ENCODE results near the gene AADACL3. TPM values are rescaled to one million over a fixed set of nuclear protein-coding genes. Genes with fewer than 3 reads are reported as not detected.
"Not testable (repeated sequence)": the region's sequence is repeated elsewhere in the genome, so short reads cannot be mapped to it uniquely, and the experiment has no call there.

The AADACL3 gene
- total RNA-seq, 3 donors from 2014 or later, result under 0.01 TPM; not detected in 2

- DNase-seq (ENCODE audit: low spot score in 2 of 2), result no peak
- Histone ChIP-seq H3K4me1 (no peaks in the 10 kb centered on the region), H3K9me3 (peaks cover 3% of the 10 kb centered on the region in 2 donors), H3K27me3 (no peaks in the 10 kb centered on the region), H3K27ac (peak overlapping the region in 1 of 2 donors; percentile 1), H3K4me3 (no peak overlapping the region), H3K36me3 (no peaks in the 10 kb centered on the region)
- intact Hi-C loops (cut with DNase I; ENCODE audit: low total_unique reads), result no loop called here
- TF ChIP-seq POLR2A (IDR thresholded peaks at IDR 0.05), result no peak
- TF ChIP-seq POLR2AphosphoS5 (IDR thresholded peaks at IDR 0.05), result no peak
- TF ChIP-seq, protein P1, sequence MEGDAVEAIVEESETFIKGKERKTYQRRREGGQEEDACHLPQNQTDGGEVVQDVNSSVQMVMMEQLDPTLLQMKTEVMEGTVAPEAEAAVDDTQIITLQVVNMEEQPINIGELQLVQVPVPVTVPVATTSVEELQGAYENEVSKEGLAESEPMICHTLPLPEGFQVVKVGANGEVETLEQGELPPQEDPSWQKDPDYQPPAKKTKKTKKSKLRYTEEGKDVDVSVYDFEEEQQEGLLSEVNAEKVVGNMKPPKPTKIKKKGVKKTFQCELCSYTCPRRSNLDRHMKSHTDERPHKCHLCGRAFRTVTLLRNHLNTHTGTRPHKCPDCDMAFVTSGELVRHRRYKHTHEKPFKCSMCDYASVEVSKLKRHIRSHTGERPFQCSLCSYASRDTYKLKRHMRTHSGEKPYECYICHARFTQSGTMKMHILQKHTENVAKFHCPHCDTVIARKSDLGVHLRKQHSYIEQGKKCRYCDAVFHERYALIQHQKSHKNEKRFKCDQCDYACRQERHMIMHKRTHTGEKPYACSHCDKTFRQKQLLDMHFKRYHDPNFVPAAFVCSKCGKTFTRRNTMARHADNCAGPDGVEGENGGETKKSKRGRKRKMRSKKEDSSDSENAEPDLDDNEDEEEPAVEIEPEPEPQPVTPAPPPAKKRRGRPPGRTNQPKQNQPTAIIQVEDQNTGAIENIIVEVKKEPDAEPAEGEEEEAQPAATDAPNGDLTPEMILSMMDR (IDR thresholded peaks at IDR 0.05), result no peak
These were observed 6.8 kb upstream of the AADACL3 start for GRCh38 chr1:12709091-12709491.

GRCh38 chr1:12709696-12710095 lies 6.2 kb upstream of the AADACL3 start:
- TF ChIP-seq, protein P1 (IDR thresholded peaks at IDR 0.05), result no peak
- TF ChIP-seq POLR2A (IDR thresholded peaks at IDR 0.05) (no peak), POLR2AphosphoS5 (IDR thresholded peaks at IDR 0.05) (no peak)
- no peaks in the 10 kb centered on the region for H3K9me3 ChIP-seq
- no peak overlapping the region for H3K27ac ChIP-seq
- intact Hi-C loops (cut with DNase I; ENCODE audit: low total_unique reads), result no loop called here
- no peaks in the 10 kb centered on the region for H3K4me1 ChIP-seq
- no peaks in the 10 kb centered on the region for H3K36me3 ChIP-seq
- no peak for DNase-seq (ENCODE audit: low spot score in 2 of 2)
- no peak overlapping the region for H3K4me3 ChIP-seq
- H3K27me3 ChIP-seq, result no peaks in the 10 kb centered on the region

DNA sequence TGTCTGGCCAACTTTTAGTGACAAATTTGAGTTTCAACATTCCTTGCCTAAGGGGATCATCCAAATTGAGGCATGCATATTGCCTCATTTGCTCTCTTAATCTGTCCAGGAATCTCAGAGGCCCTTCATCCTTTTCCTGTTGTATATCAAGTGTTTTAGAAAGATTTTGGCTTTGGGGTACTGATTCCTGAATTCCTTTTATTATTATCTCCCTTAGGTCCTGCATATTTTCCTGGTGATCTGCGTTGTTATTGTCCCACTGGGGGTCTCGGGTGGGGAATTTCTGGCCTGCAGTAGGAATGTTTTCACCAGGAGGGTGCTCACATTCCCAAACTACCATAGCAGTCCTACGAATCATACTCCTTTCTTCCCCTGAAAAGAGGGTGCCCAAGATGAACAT lies 4.4 kb upstream of the AADACL3 start:
- TF ChIP-seq POLR2A (IDR thresholded peaks at IDR 0.05), result no peak
- no peak for TF ChIP-seq POLR2AphosphoS5 (IDR thresholded peaks at IDR 0.05)
- TF ChIP-seq, protein P1 (IDR thresholded peaks at IDR 0.05), result no peak
- DNase-seq (ENCODE audit: low spot score in 2 of 2), result no peak
- H3K9me3 ChIP-seq, result no peaks in the 10 kb centered on the region
- intact Hi-C loops (cut with DNase I; ENCODE audit: low total_unique reads), result no loop called here
- no peaks in the 10 kb centered on the region for H3K36me3 ChIP-seq
- no peaks in the 10 kb centered on the region for H3K27me3 ChIP-seq
- H3K27ac ChIP-seq, result peak overlapping the region in 1 of 2 donors; percentile 61
- no peaks in the 10 kb centered on the region for H3K4me1 ChIP-seq
- no peak overlapping the region for H3K4me3 ChIP-seq

DNA sequence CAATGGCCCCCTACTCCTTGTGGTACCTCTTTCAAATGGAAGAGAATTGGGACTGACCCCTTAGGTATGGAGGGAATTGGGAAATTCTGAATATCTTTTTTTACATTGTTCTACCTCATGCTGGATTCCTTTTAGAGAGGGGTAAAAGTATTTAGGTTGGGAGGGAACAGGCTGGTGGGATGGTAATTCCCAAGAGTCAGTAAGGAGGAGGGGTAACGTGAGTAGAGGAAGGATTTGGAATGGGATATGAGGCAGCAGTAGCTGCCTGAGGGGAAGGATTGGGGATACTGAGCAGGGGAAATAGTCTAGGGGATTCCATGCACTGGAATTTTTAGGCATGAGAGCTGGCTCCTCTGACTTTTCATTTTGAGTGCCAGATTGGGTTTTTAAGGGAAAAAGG lies 3.8 kb upstream of the AADACL3 start:
- Histone ChIP-seq H3K4me1 (no peaks in the 10 kb centered on the region), H3K9me3 (no peaks in the 10 kb centered on the region), H3K27ac (peak overlapping the region in 1 of 2 donors; percentile 61), H3K36me3 (no peaks in the 10 kb centered on the region), H3K27me3 (no peaks in the 10 kb centered on the region), H3K4me3 (no peak overlapping the region)
- DNase-seq (ENCODE audit: low spot score in 2 of 2), result no peak
- TF ChIP-seq, protein P1 (IDR thresholded peaks at IDR 0.05), result no peak
- intact Hi-C loops (cut with DNase I; ENCODE audit: low total_unique reads), result no loop called here

GRCh38 chr1:12712929-12713328 lies 3.0 kb upstream of the AADACL3 start:
- Histone ChIP-seq H3K27ac (no peak overlapping the region), H3K27me3 (no peaks in the 10 kb centered on the region), H3K9me3 (no peaks in the 10 kb centered on the region), H3K36me3 (no peaks in the 10 kb centered on the region), H3K4me3 (no peak overlapping the region), H3K4me1 (no peaks in the 10 kb centered on the region)
- intact Hi-C loops (cut with DNase I; ENCODE audit: low total_unique reads), result no loop called here
- DNase-seq (ENCODE audit: low spot score in 2 of 2), result no peak
- TF ChIP-seq POLR2AphosphoS5 (IDR thresholded peaks at IDR 0.05), result no peak
- no peak for TF ChIP-seq POLR2A (IDR thresholded peaks at IDR 0.05)
- TF ChIP-seq, protein P1 (IDR thresholded peaks at IDR 0.05), result no peak

GRCh38 chr1:12713651-12714050 lies 2.3 kb upstream of the AADACL3 start:
- H3K4me1 ChIP-seq; DNase-seq (ENCODE audit: low spot score in 2 of 2); intact Hi-C loops (cut with DNase I; ENCODE audit: low total_unique reads); H3K27ac ChIP-seq; H3K9me3 ChIP-seq; H3K36me3 ChIP-seq; H3K27me3 ChIP-seq; H3K4me3 ChIP-seq: not testable (repeated sequence)
